Lung microvascular endothelial cell (primary cell): ENCODE measurements around the gene CABP4. TPM values are rescaled to one million over a fixed set of nuclear protein-coding genes. Genes with fewer than 3 reads are reported as not detected.
"Not testable (repeated sequence)": the region's sequence is repeated elsewhere in the genome, so short reads cannot be mapped to it uniquely, and the experiment has no call there.

Source experiments
- DNase-seq, 2 donors: peaks; one replicate each; pipeline versions ENCODE4 v3.0.0 to v3.0.0-alpha.2; 2010; ENCODE audit warnings: low read depth in 2 of 2
- total RNA-seq: library from RNA; depleted of rRNA; stranded (reverse); fragments of >200 nt; gene quantifications from 2 replicates; pipeline ENCODE4 v1.2.1, GENCODE V29; 2014

CABP4 gene
- total RNA-seq, 1 donor from 2014 or later = 0.60 TPM

DNA sequence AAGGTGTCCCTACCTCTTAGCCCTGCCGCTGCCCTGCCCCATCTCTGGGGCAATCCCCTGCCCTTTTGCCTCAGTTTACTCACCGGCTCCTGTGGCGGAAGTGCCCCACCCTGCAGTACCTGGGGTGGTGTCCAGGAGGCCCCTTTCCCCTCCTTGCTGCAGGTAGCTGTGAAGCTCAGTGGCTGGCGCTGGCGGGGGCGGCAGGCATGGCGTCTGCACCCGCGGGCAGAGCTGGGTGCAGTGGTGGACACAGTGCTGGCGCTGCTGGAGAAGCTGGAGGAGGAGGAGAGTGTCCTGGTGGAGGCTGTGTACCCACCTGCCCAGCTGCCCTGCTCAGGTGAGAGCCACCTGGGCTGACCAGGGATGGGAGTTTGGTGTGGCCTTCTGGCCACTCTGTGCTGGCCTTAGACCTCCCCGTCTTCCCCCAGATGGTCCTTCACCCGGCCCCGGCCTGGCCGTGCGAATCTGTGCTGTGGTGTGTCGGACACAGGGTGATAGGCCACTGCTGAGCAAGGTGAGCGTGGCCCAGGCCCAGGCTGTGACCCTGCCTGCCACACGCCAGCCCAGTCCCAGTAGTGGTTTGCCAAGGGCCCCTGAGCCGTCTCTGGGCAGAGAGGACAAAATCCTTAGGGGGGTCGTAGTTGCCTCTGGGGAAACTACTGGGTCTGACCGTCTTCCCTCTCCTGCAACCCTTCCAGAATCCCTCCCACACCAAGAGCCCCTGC is 35.7 kb upstream of the CABP4 start:
- no peak for DNase-seq

DNA sequence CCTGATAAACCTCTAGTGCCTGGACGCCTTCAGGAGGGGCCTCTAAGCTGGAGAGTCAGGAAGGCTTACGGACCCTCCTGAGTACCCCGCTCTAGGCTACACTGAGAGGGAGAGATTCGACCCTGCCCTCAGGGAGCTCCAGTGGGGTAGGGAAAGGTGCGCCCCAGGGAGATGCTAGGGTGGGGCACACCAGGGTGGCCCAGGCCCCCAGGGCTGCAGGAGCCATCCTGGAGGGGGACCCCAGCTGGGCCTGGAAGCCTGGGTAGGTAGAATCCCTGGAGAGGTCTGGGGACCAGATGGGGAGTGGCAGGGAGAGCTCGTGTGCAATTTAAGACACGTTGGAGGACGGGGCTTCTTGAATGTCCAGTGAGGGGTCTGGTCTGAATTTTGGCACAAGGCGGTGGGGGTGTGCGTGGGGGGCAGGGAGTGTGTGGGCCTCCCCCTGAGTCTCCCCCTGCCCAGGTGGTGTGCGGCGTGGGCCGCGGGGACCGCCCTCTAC is 35.0 kb upstream of the CABP4 start:
- DNase-seq = no peak

GRCh38 chr11:67420646-67421429 is 34.3 kb upstream of the CABP4 start:
- peak; percentile 90 to 94 for DNase-seq

- no peak for DNase-seq
These were observed 33.6 kb upstream of the CABP4 start for GRCh38 chr11:67421430-67422031.

- DNase-seq = no peak
These were observed 32.3 kb upstream of the CABP4 start for GRCh38 chr11:67422891-67423290.

DNA sequence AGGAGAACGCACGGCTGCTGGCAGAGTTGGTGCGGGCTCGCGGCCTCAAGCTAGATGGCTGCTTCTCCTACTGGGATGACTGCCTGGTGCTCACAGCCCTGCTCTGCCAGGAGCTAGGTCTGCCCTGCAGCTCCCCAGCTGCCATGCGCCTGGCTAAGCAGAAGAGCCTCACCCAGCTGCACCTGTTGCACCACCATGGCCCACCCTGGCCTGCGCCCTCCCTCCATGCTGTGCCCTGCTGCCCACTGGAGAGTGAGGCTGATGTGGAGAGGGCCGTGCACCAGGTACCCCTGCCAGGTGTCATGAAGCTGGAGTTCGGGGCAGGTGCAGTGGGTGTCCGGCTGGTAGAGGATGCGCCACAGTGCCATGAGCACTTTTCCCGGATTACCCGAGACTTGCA is 31.7 kb upstream of the CABP4 start:
- DNase-seq = no peak

- no peak for DNase-seq
These were observed 31.1 kb upstream of the CABP4 start for GRCh38 chr11:67423891-67424613.

- DNase-seq = not testable (repeated sequence)
These were observed 27.7 kb upstream of the CABP4 start for GRCh38 chr11:67427364-67427859.

- peak; percentile 98 to 99 for DNase-seq
These were observed 26.8 kb upstream of the CABP4 start, which contains the start of gene RPS6KB2 for GRCh38 chr11:67428052-67429001. TSS of gene RPS6KB2 (plus strand) at chr11:67428494. CDS start at chr11:67428546, 52 bp downstream.

DNA sequence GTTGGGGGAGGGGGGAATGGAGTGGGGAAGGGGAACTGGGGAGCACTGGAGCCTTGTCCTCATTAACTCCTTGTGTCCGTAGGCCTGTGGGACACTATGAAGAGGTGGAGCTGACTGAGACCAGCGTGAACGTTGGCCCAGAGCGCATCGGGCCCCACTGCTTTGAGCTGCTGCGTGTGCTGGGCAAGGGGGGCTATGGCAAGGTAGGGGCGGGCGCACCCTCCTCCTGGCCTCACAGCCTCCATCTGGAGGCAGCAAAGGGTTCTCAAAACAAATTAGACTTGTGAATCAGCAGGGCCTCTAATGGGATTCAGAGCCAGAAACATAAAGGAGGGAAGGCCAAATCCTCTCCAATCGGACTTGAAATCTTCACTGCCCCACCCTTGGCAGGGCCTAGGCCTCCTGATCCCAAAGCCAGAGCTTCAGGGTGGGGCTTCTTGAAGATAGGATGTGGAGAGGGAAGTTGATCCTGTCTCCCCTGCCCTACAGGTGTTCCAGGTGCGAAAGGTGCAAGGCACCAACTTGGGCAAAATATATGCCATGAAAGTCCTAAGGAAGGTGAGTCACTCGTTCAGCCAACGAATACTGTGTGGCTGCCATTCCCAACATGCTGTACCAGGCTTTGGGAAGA is 26.0 kb upstream of the CABP4 start:
- no peak for DNase-seq

DNA sequence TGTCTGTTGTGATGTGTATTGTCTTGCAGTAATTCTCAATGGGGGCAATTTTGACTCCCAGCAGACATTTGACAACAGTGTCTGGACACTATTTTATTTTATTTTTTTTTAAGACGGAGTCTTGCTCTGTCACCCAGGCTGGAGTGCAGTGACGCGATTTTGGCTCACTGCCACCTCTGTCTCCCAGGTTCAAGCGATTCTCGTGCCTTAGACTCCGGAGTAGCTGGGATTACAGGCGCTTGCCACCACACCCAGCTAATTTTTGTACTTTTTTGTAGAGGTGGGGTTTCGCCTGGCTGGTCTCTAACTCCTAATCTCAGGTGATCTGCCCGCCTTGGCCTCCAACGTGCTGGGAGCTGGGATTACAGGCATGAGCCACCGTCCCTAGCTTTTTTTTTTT is 25.4 kb upstream of the CABP4 start:
- no peak for DNase-seq

- DNase-seq = no peak
These were observed 23.6 kb upstream of the CABP4 start for GRCh38 chr11:67431346-67432249.

- no peak for DNase-seq
These were observed 22.4 kb upstream of the CABP4 start for GRCh38 chr11:67432655-67433349.

GRCh38 chr11:67433536-67434394 is 21.4 kb upstream of the CABP4 start:
- no peak for DNase-seq

DNA sequence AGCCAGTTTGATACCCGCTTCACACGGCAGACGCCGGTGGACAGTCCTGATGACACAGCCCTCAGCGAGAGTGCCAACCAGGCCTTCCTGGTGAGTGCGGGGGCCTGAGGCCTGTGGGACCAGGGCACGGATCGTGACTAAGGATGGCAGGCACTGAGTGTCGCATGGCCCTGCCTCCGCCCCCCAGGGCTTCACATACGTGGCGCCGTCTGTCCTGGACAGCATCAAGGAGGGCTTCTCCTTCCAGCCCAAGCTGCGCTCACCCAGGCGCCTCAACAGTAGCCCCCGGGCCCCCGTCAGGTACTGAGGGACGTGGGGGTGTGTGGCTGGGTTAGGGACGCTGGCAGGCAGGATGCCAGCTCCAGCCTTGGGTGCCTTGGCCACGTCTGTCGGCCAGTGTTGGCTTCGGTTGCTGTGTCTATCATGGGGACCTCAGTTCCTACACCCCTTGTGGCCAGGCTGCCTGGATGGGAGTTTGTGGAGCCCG is 20.7 kb upstream of the CABP4 start:
- no peak for DNase-seq

DNA sequence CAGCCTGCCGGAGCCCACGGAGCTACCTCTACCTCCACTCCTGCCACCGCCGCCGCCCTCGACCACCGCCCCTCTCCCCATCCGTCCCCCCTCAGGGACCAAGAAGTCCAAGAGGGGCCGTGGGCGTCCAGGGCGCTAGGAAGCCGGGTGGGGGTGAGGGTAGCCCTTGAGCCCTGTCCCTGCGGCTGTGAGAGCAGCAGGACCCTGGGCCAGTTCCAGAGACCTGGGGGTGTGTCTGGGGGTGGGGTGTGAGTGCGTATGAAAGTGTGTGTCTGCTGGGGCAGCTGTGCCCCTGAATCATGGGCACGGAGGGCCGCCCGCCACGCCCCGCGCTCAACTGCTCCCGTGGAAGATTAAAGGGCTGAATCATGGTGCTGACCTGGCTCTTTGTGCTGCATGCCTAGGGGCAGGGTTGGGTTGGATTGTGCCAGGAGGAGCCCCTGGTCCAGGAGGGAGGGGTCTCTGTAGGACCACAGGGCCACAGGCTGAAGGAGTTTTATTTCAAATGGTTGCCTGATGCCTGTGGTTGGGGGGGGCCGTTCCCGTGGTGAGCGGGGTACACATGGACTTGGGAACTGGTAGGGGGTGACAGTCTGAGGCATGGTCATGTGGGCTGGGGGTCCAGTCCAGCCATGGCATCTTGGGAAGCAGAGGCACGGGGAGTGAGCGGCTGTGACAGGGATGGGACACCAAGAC is 20.0 kb upstream of the CABP4 start:
- DNase-seq = no peak
